ENCODE data around the gene AUTS2.

AUTS2 gene

DNA sequence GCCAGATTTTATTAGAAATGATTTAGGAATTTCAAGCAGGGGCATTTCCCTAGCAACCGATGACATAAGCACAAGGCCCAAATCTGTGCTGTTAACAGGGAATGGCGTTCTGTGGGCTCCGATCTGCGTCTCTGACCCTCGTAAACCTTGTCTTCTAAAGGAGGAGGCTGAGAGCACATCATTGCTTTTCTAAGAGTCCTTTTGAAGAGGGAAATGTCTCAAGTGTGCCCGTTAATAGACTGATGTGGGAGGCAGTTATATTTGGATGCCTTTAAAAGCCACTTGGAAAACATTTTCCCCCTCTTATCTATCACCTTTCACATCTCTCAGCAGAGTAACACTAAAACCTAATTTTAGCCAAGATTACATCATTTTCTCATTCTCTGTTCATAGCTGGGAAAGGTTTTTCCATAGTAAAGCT lies 1109.6 kb downstream of the AUTS2 start:
- TF ChIP-seq, protein P1, sequence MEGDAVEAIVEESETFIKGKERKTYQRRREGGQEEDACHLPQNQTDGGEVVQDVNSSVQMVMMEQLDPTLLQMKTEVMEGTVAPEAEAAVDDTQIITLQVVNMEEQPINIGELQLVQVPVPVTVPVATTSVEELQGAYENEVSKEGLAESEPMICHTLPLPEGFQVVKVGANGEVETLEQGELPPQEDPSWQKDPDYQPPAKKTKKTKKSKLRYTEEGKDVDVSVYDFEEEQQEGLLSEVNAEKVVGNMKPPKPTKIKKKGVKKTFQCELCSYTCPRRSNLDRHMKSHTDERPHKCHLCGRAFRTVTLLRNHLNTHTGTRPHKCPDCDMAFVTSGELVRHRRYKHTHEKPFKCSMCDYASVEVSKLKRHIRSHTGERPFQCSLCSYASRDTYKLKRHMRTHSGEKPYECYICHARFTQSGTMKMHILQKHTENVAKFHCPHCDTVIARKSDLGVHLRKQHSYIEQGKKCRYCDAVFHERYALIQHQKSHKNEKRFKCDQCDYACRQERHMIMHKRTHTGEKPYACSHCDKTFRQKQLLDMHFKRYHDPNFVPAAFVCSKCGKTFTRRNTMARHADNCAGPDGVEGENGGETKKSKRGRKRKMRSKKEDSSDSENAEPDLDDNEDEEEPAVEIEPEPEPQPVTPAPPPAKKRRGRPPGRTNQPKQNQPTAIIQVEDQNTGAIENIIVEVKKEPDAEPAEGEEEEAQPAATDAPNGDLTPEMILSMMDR (IDR thresholded peaks at IDR 0.05; ENCODE audit: low read depth, low read length), result no peak
- H3K4me3 ChIP-seq (replicated peaks in 1 of 2; ENCODE audit: low read depth in 2 of 2, low read length in 2 of 2), result no peak overlapping the region
- DNase-seq (ENCODE audit: low read depth in 2 of 2), result peak in 1 of 2 donors; percentile 12

DNA sequence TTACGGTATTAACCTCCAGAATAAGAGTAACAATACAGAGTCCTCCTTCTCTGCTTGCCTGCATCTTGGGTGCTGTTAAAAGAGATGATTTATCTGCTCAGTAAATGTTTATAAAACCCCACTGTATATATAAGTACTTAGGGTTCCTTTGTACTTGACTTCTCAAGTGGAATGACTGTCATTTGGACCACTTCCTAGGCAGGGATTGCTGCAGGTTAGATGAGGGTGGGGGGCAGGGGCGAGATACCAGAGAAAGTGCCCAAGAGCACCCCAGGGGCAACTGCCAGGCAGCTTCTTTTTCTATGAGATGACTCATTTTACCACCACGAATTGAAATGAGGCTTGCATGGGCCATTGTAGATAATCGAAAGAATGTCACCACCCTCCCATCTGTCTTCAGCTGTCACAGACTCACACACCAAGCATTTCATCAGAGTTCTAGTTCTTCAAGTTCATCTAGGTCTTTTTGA lies 1111.8 kb downstream of the AUTS2 start:
- peak; percentile 21 to 36 for DNase-seq (ENCODE audit: low read depth in 2 of 2)
- TF ChIP-seq, protein P1 (IDR thresholded peaks at IDR 0.05; ENCODE audit: low read depth, low read length), result no peak
- no peak overlapping the region for H3K4me3 ChIP-seq (replicated peaks in 1 of 2; ENCODE audit: low read depth in 2 of 2, low read length in 2 of 2)

DNA sequence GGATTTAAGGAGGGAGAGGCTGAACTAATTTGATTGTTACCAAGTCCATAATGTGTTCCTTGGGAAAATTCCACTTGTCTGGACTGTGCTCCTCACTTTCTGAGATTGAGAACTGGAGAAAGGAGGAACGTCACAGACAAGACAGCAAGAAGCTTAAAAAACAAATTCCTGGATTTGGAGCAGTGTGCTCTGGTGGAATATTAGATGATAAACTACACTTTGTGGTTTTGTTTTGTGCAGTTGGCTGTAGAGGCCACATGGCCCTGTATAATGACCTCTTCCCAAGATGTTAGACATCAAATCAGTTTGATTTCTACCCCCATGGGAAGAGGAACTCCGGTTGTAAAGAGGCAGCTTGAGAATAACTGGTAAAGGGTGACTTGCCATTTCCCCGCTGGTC lies 1112.4 kb downstream of the AUTS2 start:
- TF ChIP-seq, protein P1 (IDR thresholded peaks at IDR 0.05; ENCODE audit: low read depth, low read length), result no peak
- no peak for DNase-seq (ENCODE audit: low read depth in 2 of 2)
- H3K4me3 ChIP-seq (replicated peaks in 1 of 2; ENCODE audit: low read depth in 2 of 2, low read length in 2 of 2), result no peak overlapping the region

DNA sequence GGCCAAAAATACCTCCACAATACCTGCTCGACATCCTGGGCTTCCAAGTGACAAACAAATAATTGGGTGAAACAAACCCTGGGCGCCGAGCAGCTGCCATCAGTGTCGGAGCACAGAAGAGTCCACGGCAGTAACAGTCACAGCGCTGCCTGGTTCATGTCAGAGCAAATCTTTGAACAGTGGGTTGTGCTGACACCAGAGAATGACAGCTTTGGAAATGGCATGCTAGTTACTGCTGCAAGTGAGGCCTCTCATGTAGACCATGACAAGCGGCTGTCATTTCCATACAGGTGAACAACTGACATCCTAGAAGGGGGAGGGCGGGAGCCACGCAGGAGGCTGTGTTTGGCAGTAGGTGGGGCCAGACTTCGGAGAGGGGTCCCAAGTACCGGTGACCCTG lies 1113.2 kb downstream of the AUTS2 start:
- no peak overlapping the region for H3K4me3 ChIP-seq (replicated peaks in 1 of 2; ENCODE audit: low read depth in 2 of 2, low read length in 2 of 2)
- DNase-seq (ENCODE audit: low read depth in 2 of 2), result no peak
- TF ChIP-seq, protein P1 (IDR thresholded peaks at IDR 0.05; ENCODE audit: low read depth, low read length), result no peak

DNA sequence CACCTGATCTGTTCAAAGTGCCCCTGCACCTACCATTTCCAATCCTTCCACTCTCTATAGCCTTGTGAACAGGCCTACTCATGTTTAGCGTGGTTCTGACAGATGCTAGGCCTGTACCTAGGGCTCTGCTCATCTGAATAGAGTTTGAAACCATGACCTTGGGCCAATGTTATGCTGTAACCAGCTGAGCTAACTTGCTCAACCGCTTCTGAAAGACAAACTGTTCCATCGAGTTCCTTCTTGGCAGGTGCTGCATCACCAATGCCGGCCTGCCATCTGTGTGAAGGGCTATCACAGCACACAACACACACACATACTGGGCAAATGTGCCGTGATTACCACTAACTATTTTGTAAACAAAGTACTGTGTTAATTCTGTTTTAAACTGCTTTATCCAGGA lies 1114.7 kb downstream of the AUTS2 start:
- no peak overlapping the region for H3K4me3 ChIP-seq (replicated peaks in 1 of 2; ENCODE audit: low read depth in 2 of 2, low read length in 2 of 2)
- DNase-seq (ENCODE audit: low read depth in 2 of 2), result no peak
- TF ChIP-seq, protein P1 (IDR thresholded peaks at IDR 0.05; ENCODE audit: low read depth, low read length), result no peak

DNA sequence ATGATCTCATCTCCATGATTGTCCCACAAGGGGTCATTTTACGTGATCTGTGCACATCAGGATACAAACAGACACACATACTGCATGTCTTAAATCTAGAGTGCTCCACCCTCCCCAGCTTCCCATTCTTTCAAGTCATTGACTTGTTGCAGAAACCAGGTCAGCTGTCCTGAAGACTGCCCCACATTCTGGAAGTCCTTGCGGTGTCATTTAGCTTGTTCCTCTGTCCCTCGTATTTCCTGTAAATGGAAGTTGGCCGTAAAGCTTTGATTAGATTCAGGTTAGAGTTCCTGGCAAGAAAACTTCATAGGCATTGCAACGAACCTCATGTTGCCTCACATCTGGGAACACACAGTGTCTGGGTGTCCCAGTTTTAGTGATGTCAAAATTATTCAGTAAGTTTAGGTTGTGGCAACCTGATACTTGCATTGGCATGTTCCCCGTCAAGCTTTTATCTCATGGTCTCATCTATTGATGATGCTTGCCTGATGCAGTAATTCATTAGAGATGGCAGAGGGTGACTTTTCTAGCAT lies 1116.3 kb downstream of the AUTS2 start:
- TF ChIP-seq, protein P1 (IDR thresholded peaks at IDR 0.05; ENCODE audit: low read depth, low read length), result no peak
- DNase-seq (ENCODE audit: low read depth in 2 of 2), result no peak
- H3K4me3 ChIP-seq (replicated peaks in 1 of 2; ENCODE audit: low read depth in 2 of 2, low read length in 2 of 2), result no peak overlapping the region
